Esophagus squamous epithelium (tissue), 5 donors: Measurements from ENCODE around the gene F5. TPM values are rescaled to one million over a fixed set of nuclear protein-coding genes. Genes with fewer than 3 reads are reported as not detected.
A peak's percentile ranks its signal among the peaks of the same experiment; 100 is the strongest.

Experiments
- DNase-seq: peaks from one replicate; lab custom pipeline; 2025; lab: John Stamatoyannopoulos, UW
- H3K27ac ChIP-seq, 4 donors: fragments of 200-600 bp; sonication (generic); one replicate each; pipeline ENCODE4 v1.5.1; 2016 to 2019; ENCODE audit warnings: mild to moderate bottlenecking in 1 of 4
- H3K27me3 ChIP-seq, 4 donors: fragments of 200-600 bp; sonication (generic); 1 replicate in 3 of 4; 2 replicates in 1 of 4; pipeline versions ENCODE4 v1.5.1 to v1.6.0; 2017 to 2021; ENCODE audit warnings: antibody characterized with exemption in 1 of 4
- H3K36me3 ChIP-seq, 3 donors: fragments of 200-600 bp; sonication (generic); one replicate each; pipeline ENCODE4 v1.5.1; 2016 to 2019
- H3K4me1 ChIP-seq, 3 donors: fragments of 200-600 bp; sonication (generic); one replicate each; pipeline ENCODE4 v1.5.1; 2017 to 2019
- H3K4me3 ChIP-seq, 4 donors: fragments of 200-600 bp; sonication (generic); 1 replicate in 3 of 4; 2 replicates in 1 of 4; pipeline ENCODE4 v1.5.1; 2016 to 2019; ENCODE audit warnings: mild to moderate bottlenecking in 2 of 4, moderate library complexity in 1 of 4
- H3K9me3 ChIP-seq, 3 donors: fragments of 200-600 bp; sonication (generic); one replicate each; pipeline ENCODE4 v1.5.1; 2016 to 2019
- POLR2A ChIP-seq, 4 donors: fragments of 450-650 bp; IDR thresholded peaks; one replicate each; pipeline ENCODE4 v1.6.1; 2017; ENCODE audit warnings: antibody characterized with exemption in 4 of 4, mild to moderate bottlenecking in 4 of 4, moderate library complexity in 3 of 4
- WGBS, 2 donors: methylation state at CpG; one replicate each; pipeline ENCODE4 v1.1.5; 2018; 5-methylcytosine and 5-hydroxymethylcytosine counted together
- intact Hi-C: fragments of 100-400 bp; cut with DNase I; formaldehyde crosslinking; loops from one replicate; pipeline ENCODE4 v1.15.0; 2022
- total RNA-seq, 4 donors: library from RNA; depleted of rRNA; stranded (reverse); fragments of >200 nt; gene quantifications; one replicate each; pipeline ENCODE4 v1.1.0, GENCODE V29; 2016
- TF ChIP-seq, protein P1 (sequence below), 6 experiments: fragments of 450-650 bp in 4 of 6; fragments of 200-600 bp in 2 of 6; sonication (generic) in 2 of 6; IDR thresholded peaks; one replicate each; pipeline ENCODE4 v1.5.1; 2016 to 2019; ENCODE audit warnings: antibody characterized with exemption in 6 of 6, mild to moderate bottlenecking in 4 of 6, moderate library complexity in 4 of 6
- donor health status: DM: yes; HTN: yes; CAD: no.

F5 gene
- total RNA-seq, 4 donors from 2014 or later = 0.13 to 0.41 TPM; not detected in 2

DNA sequence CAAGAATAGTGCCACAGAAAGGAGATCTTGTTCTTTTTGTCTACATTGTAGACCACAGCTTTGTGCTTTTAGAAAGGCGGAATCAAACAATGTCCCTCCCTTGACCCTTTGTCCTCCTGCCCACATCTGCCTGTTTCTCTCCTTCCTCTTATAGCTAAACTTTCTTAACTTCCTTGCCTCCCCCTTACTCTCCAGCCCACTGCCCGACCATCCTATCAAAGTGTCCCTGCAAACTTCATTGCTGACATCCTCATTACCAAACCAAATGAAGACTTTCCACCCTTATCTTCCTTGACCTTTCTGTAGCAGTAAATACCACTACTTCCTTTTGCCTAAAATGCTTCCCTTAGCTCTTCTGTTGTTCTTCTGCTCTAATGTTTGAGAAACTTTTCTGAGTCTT lies 38.6 kb upstream of the F5 start:
- Histone ChIP-seq H3K27me3 (no peaks in the 10 kb centered on the region), H3K4me1 (no peaks in the 10 kb centered on the region), H3K36me3 (no peaks in the 10 kb centered on the region), H3K9me3 (no peaks in the 10 kb centered on the region), H3K27ac (peak overlapping the region in 1 of 4 donors; percentile 17), H3K4me3 (no peak overlapping the region)
- 45 to 73% methylated on average over 2 of the region's 2 CpGs for WGBS, 2 donors
- DNase-seq = no peak
- no peak for TF ChIP-seq POLR2A (IDR thresholded peaks at IDR 0.05)
- TF ChIP-seq, protein P1, sequence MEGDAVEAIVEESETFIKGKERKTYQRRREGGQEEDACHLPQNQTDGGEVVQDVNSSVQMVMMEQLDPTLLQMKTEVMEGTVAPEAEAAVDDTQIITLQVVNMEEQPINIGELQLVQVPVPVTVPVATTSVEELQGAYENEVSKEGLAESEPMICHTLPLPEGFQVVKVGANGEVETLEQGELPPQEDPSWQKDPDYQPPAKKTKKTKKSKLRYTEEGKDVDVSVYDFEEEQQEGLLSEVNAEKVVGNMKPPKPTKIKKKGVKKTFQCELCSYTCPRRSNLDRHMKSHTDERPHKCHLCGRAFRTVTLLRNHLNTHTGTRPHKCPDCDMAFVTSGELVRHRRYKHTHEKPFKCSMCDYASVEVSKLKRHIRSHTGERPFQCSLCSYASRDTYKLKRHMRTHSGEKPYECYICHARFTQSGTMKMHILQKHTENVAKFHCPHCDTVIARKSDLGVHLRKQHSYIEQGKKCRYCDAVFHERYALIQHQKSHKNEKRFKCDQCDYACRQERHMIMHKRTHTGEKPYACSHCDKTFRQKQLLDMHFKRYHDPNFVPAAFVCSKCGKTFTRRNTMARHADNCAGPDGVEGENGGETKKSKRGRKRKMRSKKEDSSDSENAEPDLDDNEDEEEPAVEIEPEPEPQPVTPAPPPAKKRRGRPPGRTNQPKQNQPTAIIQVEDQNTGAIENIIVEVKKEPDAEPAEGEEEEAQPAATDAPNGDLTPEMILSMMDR (IDR thresholded peaks at IDR 0.05) = no peak
- intact Hi-C loops = no loop called here

DNA sequence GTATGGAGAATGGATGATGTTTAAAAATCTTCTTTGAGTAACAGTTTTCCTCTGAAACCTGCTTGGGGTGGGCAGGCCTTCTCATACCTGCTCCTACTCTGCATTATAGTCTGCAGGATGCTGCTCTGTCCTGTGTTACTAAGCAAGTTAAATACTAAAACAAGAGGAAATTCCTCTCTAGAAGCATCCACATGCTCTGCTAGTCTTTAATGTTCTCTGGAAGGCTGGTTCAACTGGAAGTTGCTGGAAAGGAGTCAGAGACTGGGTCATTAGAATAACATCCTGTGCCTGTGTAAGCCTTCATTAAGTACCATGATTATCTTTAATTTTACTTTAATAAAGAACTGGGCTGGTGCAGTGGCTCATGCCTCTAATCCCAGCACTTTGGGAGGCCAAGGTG lies 37.8 kb upstream of the F5 start:
- Histone ChIP-seq H3K4me1 (no peaks in the 10 kb centered on the region), H3K27me3 (no peaks in the 10 kb centered on the region), H3K9me3 (no peaks in the 10 kb centered on the region), H3K36me3 (no peaks in the 10 kb centered on the region), H3K27ac (peak overlapping the region in 1 of 4 donors; percentile 17), H3K4me3 (no peak overlapping the region)
- intact Hi-C loops = no loop called here
- no peak for DNase-seq
- TF ChIP-seq, protein P1 (IDR thresholded peaks at IDR 0.05) = no peak
- TF ChIP-seq POLR2A (IDR thresholded peaks at IDR 0.05) = no peak

DNA sequence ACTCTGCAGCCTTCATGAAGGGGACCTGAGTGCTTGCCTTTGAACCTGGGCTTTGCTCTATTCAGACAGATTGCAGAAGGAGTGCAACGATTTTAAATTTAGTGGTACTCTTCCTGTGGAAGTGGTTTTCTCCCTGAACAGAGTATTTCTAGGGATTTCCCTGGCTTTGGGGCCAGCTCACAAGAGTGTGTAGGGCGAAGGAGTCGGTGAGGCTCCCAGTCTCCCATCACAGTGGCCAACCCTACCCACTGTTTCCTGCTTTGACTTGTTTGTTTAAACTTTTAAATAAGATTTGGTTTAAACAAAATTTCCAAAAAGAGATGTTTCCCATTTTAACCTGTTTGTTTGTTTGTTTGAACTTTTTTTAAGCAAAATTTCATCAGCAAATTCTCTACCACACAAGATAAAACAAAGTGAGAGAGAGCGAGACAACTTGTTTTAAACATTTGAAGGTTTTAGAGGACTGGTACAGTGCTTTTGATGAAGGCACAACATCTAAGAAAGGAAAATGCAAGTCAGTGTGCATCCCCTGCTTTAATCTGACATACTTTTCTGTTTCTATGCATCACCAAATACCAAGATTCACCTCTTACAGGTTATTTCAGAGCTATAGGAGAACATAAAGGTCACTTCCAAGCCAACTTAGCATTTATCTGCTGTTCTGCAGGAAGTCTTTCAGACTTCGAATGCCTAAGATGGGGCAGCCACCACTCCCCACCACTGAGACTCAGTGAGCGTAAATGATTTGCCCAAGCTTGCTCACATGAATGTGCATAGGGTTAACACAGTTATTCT lies 37.0 kb upstream of the F5 start:
- no peak overlapping the region for H3K4me3 ChIP-seq
- intact Hi-C loops = no loop called here
- WGBS, 2 donors = 74 to 77% methylated on average over 5 to 6 of the region's 6 CpGs
- TF ChIP-seq, protein P1 (IDR thresholded peaks at IDR 0.05) = no peak
- TF ChIP-seq POLR2A (IDR thresholded peaks at IDR 0.05) = no peak
- no peaks in the 10 kb centered on the region for H3K4me1 ChIP-seq
- no peak for DNase-seq
- H3K27me3 ChIP-seq = no peaks in the 10 kb centered on the region
- H3K9me3 ChIP-seq = no peaks in the 10 kb centered on the region
- H3K36me3 ChIP-seq = no peaks in the 10 kb centered on the region
- H3K27ac ChIP-seq = no peak overlapping the region

DNA sequence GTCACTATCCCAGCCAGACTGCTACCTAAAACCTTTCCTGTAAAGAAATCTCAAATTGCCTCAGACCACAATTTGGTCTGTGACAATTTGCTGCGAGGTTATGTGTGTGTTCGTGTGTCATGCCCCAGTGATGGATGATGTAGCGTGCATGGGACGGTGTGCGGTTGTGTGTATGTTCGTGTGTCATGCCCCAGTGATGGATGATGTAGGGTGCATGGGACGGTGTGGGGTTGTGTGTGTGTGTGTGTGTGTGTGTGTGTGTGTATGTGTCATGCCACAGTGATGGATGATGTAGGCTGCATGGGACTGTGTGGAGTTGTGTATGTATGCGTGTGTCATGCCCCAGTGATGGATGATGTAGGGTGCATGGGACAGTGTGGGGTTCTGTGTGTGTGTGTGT lies 34.3 kb upstream of the F5 start:
- no peak overlapping the region for H3K4me3 ChIP-seq
- no peaks in the 10 kb centered on the region for H3K9me3 ChIP-seq
- no peaks in the 10 kb centered on the region for H3K36me3 ChIP-seq
- 67 to 76% methylated on average over 6 to 8 of the region's 8 CpGs for WGBS, 2 donors
- TF ChIP-seq POLR2A (IDR thresholded peaks at IDR 0.05) = no peak
- TF ChIP-seq, protein P1 (IDR thresholded peaks at IDR 0.05) = no peak
- no peaks in the 10 kb centered on the region for H3K27me3 ChIP-seq
- intact Hi-C loops = no loop called here
- no peak for DNase-seq
- H3K4me1 ChIP-seq = no peaks in the 10 kb centered on the region
- H3K27ac ChIP-seq = no peak overlapping the region

DNA sequence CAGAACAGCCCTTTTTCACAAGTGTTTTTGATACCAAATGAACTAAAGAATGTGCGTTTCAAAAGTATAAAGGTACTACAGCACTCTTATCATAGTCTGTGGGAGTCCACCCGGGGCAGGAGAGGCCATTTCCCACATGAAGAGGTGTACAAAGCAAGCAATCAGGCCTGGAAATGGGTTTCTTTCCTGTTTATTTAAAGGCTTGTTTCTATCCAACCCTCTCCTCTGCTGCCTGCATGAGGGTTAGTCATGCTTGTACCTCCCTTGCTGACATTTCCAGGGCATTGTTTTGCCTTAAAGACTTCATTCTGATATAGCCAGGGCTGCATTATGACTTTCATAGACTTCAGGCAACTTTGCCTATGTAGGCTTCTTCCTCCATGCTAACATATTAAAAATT lies 32.1 kb upstream of the F5 start:
- H3K4me1 ChIP-seq = no peaks in the 10 kb centered on the region

More for the DNA sequence above, 32.1 kb upstream of the F5 start:
- intact Hi-C loops = no loop called here
- H3K27ac ChIP-seq = peak overlapping the region in 1 of 4 donors; percentile 21
- no peaks in the 10 kb centered on the region for H3K9me3 ChIP-seq
- no peaks in the 10 kb centered on the region for H3K36me3 ChIP-seq
- TF ChIP-seq, protein P1 (IDR thresholded peaks at IDR 0.05) = no peak
- TF ChIP-seq POLR2A (IDR thresholded peaks at IDR 0.05) = no peak
- no peaks in the 10 kb centered on the region for H3K27me3 ChIP-seq
- 53 to 75% methylated on average over 2 of the region's 2 CpGs for WGBS, 2 donors
- H3K4me3 ChIP-seq = no peak overlapping the region
- no peak for DNase-seq
